HFF-Myc (cell line): ENCODE data around the gene NCKAP5L.

Experiments
- DNase-seq: peaks from one replicate; pipeline ENCODE4 v3.0.0-alpha.2; 2011; ENCODE audit warnings: low read depth; ENCODE audit errors: extremely low read depth
- H3K4me3 ChIP-seq: replicated peaks from 2 replicates; pipeline ENCODE4 v1.5.1; 2011; ENCODE audit warnings: low read depth, mild to moderate bottlenecking, control low read depth, low read length
- TF ChIP-seq, protein P1 (sequence below): IDR thresholded peaks from 2 replicates; pipeline ENCODE4 v1.5.1; 2012; ENCODE audit warnings: mild to moderate bottlenecking, low read depth, low read length, control low read depth; ENCODE audit errors: missing control alignments

NCKAP5L gene, protein sequence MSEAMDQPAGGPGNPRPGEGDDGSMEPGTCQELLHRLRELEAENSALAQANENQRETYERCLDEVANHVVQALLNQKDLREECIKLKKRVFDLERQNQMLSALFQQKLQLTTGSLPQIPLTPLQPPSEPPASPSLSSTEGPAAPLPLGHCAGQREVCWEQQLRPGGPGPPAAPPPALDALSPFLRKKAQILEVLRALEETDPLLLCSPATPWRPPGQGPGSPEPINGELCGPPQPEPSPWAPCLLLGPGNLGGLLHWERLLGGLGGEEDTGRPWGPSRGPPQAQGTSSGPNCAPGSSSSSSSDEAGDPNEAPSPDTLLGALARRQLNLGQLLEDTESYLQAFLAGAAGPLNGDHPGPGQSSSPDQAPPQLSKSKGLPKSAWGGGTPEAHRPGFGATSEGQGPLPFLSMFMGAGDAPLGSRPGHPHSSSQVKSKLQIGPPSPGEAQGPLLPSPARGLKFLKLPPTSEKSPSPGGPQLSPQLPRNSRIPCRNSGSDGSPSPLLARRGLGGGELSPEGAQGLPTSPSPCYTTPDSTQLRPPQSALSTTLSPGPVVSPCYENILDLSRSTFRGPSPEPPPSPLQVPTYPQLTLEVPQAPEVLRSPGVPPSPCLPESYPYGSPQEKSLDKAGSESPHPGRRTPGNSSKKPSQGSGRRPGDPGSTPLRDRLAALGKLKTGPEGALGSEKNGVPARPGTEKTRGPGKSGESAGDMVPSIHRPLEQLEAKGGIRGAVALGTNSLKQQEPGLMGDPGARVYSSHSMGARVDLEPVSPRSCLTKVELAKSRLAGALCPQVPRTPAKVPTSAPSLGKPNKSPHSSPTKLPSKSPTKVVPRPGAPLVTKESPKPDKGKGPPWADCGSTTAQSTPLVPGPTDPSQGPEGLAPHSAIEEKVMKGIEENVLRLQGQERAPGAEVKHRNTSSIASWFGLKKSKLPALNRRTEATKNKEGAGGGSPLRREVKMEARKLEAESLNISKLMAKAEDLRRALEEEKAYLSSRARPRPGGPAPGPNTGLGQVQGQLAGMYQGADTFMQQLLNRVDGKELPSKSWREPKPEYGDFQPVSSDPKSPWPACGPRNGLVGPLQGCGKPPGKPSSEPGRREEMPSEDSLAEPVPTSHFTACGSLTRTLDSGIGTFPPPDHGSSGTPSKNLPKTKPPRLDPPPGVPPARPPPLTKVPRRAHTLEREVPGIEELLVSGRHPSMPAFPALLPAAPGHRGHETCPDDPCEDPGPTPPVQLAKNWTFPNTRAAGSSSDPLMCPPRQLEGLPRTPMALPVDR (N-terminal part only)

DNA sequence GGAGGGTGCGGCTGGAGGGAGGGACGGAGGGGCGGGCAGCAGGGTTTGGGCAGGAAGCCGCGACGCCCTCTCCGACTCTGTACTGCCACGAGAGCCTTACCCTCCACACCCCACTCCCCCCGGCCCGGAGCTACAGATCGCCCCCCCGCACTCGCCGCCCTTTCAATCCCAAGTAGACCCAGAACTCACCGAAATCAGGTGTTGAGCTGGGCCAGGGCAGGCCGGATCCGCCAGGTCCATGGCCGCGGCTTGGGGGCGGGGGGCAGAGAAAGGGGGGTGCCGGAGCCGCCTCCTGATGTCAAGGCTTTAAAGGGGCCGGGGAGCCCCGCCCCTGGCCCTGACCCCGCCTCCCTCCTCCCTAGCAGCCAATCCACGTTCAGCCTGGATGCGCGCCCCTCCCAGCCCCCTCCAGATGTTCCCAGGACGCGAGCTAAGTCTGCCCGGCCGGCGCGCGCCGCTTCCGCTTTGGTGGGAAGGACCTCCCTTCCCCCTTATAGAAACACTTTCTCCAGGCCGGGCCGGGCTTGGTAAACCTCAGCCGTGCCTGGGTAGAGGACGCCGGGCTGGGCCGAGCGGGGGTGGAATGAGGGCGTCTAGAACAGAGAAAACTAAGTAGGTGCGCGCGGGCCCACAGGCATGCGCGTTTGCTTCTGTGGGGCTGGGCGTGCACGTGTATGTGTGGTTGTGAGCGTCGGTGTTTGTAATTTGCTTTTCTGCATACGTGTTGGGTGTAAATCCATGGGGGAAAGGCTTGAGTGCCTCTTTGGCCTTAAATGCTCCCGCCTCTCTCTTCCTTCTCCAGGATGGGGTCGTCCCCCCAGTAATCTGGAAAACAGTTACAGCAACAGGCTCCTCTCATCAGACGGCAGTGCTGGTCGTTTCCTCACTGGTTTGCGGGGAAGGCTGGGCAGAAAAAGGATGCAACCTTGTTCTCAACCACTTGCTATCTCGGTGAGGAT is at the start of gene NCKAP5L:
Gene NCKAP5L, minus strand, starts transcription at position 281 of the 959 bp plus-strand sequence. CDS start 24,369 bp downstream, outside the sequence.
- DNase-seq: peak; percentile 84
- TF ChIP-seq, protein P1, sequence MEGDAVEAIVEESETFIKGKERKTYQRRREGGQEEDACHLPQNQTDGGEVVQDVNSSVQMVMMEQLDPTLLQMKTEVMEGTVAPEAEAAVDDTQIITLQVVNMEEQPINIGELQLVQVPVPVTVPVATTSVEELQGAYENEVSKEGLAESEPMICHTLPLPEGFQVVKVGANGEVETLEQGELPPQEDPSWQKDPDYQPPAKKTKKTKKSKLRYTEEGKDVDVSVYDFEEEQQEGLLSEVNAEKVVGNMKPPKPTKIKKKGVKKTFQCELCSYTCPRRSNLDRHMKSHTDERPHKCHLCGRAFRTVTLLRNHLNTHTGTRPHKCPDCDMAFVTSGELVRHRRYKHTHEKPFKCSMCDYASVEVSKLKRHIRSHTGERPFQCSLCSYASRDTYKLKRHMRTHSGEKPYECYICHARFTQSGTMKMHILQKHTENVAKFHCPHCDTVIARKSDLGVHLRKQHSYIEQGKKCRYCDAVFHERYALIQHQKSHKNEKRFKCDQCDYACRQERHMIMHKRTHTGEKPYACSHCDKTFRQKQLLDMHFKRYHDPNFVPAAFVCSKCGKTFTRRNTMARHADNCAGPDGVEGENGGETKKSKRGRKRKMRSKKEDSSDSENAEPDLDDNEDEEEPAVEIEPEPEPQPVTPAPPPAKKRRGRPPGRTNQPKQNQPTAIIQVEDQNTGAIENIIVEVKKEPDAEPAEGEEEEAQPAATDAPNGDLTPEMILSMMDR: no peak
- H3K4me3 ChIP-seq: peak within 1 kb of the TSS; percentile 63

DNA sequence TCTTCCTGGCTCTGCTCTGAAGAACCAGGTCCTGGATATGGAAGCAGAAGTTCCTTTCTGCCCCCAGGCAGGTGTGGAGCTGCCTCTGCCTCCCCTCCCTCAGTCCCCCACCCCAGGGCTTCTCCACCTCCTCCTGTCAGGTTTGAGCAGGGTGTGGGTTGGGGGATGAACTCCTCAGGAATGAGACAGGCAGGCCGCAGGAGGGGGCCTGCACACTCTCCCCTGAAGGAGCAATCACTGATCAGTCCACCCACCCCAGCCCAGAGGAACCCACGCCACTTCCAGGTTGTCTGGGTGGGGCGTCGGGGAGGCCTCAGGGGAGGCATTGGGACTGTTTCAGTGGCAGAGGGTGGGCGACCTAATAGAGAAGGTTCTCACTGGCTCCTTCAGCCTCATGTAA is 48.9 kb upstream of the NCKAP5L start:
- no peak for DNase-seq
- TF ChIP-seq, protein P1: no peak
- H3K4me3 ChIP-seq: no peak overlapping the region

DNA sequence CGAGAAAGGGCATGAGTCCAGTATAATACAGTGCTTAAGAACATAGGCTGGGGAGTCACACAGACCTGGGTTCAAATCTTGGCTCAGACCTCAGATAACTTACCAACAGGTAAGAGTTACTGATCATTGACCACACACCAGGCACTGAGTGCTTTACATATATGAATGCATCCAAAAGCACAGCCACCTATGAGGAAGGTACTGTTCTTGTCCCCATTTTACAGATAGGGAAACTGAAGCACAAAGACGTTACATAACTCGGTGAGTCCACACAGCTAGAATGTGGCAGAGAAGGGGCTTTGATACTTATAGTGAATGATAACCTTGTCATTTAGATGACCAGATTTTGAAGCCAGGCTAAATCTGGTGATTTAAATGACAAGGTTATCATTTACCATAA is 47.9 kb upstream of the NCKAP5L start:
- DNase-seq: no peak
- TF ChIP-seq, protein P1: no peak
- H3K4me3 ChIP-seq: no peak overlapping the region

DNA sequence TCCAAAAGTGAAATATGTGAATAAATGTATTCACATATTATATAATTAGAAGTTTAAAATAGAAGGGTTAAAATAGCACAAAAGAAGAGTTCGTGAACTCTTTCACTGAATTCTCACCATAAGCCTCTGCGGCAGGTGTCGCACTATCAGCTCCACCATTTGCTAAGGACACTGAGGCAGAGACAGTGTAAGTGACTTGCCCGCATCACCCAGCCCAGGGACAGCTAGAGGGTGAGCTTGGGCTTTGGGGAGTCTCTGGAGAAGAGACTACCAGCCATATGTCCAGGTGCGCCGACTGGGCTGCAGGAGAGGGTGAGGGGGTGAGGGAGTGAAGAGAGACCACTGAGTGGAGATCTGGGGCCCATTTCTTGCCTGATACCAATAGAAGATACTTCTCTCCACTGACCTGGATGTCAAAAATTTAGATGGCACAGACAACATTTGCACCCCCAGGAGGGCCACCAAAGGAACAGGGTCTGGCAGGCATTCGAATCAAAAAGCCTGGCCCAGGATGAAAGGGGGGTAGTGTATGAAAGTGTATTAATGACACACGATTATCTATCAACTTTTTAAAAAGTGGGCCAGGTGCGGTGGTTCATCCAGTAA is 47.0 kb upstream of the NCKAP5L start:
- TF ChIP-seq, protein P1: no peak
- no peak overlapping the region for H3K4me3 ChIP-seq
- DNase-seq: no peak

DNA sequence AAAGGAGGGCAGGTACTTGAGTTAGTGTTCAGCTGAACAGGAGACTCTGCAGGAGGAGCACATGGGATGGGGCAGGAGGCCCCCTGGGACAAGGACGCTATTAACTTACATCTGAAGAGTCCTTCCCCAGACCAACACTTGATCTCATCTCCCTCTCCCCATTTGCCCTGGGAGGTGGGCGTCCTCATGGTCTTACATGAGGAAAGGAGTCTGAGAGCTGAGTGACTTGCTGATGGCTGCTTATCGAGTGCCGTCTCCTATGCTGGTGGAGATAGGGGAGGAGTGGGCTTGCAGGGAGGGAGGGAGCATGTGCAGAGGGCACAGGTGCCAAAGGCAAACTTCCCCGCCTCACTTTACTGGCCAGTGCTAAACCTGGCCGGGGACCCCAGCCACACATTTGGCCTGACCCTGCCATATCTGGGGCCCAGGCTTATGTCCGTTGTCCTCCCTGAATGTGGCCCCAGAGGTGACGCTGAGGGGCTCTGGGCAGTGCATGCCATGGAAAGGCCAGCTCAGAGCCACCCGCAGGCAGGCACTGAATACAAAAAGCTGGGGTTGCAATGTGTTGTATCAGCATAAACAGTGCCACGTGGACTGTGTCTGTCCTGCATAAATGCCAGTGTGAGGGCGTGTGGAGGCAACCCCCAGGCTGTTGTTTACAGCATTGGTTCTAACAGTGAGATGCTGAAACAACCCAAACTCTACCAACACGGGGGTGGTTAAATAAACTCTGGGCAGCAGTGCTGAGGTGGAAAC is 46.1 kb upstream of the NCKAP5L start:
- TF ChIP-seq, protein P1: no peak
- no peak for DNase-seq
- H3K4me3 ChIP-seq: no peak overlapping the region
